Effector memory CD4-positive, alpha-beta T cell (primary cell): ENCODE data around the gene TSPEAR.
"Not testable (repeated sequence)": the region's sequence is repeated elsewhere in the genome, so short reads cannot be mapped to it uniquely, and the experiment has no call there.

Source experiments
- DNase-seq, 3 donors: peaks; one replicate each; pipeline ENCODE4 v3.0.0-alpha.2; 2020
- H3K27ac ChIP-seq: 2 replicates; pipeline ENCODE4 v1.7.0; 2013; ENCODE audit warnings: mild to moderate bottlenecking, low read length, moderate library complexity; ENCODE audit not compliant: insufficient read depth, poor library complexity, severe bottlenecking
- H3K27me3 ChIP-seq: replicated peaks from 2 replicates; pipeline ENCODE4 v1.7.0; 2013; ENCODE audit warnings: mild to moderate bottlenecking, low read length; ENCODE audit not compliant: insufficient read depth, control insufficient read depth, poor library complexity, severe bottlenecking
- H3K36me3 ChIP-seq: 2 replicates; pipeline ENCODE4 v1.7.0; 2013; ENCODE audit warnings: mild to moderate bottlenecking, low read length, moderate library complexity; ENCODE audit not compliant: control insufficient read depth, insufficient read depth
- H3K4me1 ChIP-seq: 2 replicates; pipeline ENCODE4 v1.7.0; 2013; ENCODE audit warnings: low read length, mild to moderate bottlenecking; ENCODE audit not compliant: control insufficient read depth, insufficient read depth, poor library complexity, severe bottlenecking
- H3K4me3 ChIP-seq: 2 replicates; pipeline ENCODE4 v1.7.0; 2013; ENCODE audit warnings: low read length, low read depth, mild to moderate bottlenecking; ENCODE audit not compliant: insufficient read depth, poor library complexity, severe bottlenecking
- H3K9me3 ChIP-seq: 2 replicates; pipeline ENCODE4 v1.7.0; 2013; ENCODE audit warnings: mild to moderate bottlenecking, low read length, moderate library complexity; ENCODE audit not compliant: control insufficient read depth

TSPEAR gene

GRCh38 chr21:44643741-44644310 is 67.5 kb downstream of the TSPEAR start:
- H3K9me3 ChIP-seq, result no peaks in the 10 kb centered on the region
- no peak overlapping the region for H3K4me3 ChIP-seq
- H3K27ac ChIP-seq, result no peak overlapping the region
- H3K36me3 ChIP-seq, result no peaks in the 10 kb centered on the region
- H3K4me1 ChIP-seq, result no peaks in the 10 kb centered on the region
- DNase-seq, result no peak
- no peaks in the 10 kb centered on the region for H3K27me3 ChIP-seq

DNA sequence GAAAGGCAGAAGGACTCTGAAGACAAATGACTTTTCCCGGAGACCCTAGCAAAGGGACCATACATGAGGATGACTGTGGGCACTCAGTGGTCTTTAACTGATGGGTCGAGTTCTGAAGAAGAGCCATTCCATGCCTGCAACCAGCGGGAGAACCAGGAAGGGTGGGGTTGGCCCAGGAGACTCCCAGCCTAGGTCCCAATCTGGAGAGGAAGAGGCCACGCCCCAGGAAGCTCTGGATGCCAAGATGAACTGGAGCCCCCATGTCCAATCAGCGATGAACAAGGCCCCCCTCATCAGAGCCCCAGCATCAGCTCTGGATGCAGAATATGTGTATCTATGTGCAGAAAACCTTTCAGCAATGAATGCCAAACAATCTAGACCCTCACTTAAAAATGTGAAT is 70.6 kb downstream of the TSPEAR start:
- H3K4me3 ChIP-seq, result no peak overlapping the region
- no peaks in the 10 kb centered on the region for H3K27me3 ChIP-seq
- no peaks in the 10 kb centered on the region for H3K36me3 ChIP-seq
- no peak for DNase-seq
- no peak overlapping the region for H3K27ac ChIP-seq
- no peaks in the 10 kb centered on the region for H3K9me3 ChIP-seq
- no peaks in the 10 kb centered on the region for H3K4me1 ChIP-seq

DNA sequence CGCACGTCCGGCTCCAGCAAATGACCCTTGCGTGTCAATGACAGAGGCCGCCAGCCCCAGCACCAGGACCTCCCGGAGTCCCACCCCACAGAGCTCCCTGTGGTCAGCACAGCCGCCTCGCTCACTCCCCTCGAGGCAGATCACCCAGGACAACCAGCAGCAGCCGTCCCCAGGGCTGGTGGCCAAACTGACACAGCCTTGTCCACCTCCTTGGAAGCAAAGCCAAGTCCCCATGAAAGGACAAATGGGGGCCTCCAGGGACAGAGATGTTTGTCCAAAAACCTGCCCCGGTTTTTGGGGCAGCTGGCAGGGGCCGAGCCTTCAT is 72.1 kb downstream of the TSPEAR start:
- no peak overlapping the region for H3K27ac ChIP-seq
- no peaks in the 10 kb centered on the region for H3K4me1 ChIP-seq
- H3K4me3 ChIP-seq, result no peak overlapping the region
- no peaks in the 10 kb centered on the region for H3K27me3 ChIP-seq
- no peaks in the 10 kb centered on the region for H3K9me3 ChIP-seq
- H3K36me3 ChIP-seq, result no peaks in the 10 kb centered on the region
- DNase-seq, result no peak

DNA sequence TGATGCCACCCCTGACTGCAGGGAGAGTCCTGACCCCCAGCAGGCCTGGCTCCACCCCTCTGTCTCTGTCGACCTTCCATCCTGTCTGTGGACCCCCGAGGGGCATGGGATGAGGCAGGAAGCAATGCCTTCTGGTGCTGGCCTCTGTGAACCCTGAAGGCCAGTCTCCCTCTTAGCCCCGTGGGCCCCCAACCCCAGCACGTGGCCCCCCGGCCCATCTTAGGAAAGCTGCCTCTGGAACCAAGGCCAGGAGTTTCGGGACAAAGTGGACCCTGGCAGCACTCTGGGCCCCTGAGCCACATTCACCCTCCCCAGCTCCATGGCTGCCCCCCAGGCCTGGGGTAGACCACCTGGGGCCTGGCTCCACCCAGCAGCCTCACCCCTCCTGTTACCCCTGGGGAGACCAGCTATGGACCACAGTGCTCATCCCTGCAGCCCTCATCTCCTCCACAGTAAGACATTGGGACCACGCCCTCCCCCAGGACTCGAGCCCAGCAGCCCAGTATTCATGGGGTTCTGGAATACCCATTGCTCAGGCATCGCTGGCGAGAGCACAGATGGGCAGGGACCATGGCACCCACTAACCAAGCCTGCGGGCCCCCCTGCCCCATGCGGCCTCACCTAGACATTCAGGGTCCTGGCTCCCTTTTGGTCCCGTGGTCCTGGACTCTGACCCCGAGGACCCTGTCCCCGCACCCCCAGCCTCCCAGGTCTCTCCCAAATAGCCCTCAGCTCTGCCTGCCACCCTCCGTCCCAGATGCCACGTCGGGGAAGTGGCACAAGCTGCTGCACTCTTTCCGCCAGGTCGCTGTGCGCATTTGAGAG is 72.7 kb downstream of the TSPEAR start:
- not testable (repeated sequence) for DNase-seq, H3K4me3 ChIP-seq, H3K4me1 ChIP-seq, H3K36me3 ChIP-seq, H3K27ac ChIP-seq, H3K27me3 ChIP-seq, H3K9me3 ChIP-seq

DNA sequence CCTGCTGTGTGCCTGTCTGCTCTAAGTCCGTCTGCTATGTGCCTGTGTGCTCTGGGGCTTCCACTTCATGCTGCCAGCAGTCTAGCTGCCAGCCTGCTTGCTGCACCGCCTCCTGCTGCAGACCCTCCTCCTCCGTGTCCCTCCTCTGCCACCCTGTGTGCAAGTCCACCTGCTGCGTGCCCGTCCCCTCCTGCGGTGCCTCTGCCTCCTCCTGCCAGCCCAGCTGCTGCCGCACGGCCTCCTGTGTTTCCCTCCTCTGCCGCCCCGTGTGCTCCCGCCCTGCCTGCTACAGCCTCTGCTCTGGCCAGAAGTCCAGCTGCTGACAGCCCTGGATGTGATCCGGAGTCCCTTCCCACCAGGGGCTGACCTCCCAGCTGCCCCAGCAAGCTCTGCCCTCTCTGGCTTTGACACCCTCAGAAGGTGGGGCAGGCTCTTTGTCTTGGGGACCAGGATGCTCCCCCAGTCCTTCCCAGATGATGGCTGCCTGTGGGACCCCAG is 73.5 kb downstream of the TSPEAR start:
- not testable (repeated sequence) for H3K27ac ChIP-seq, H3K27me3 ChIP-seq, DNase-seq, H3K36me3 ChIP-seq, H3K4me1 ChIP-seq, H3K9me3 ChIP-seq, H3K4me3 ChIP-seq

DNA sequence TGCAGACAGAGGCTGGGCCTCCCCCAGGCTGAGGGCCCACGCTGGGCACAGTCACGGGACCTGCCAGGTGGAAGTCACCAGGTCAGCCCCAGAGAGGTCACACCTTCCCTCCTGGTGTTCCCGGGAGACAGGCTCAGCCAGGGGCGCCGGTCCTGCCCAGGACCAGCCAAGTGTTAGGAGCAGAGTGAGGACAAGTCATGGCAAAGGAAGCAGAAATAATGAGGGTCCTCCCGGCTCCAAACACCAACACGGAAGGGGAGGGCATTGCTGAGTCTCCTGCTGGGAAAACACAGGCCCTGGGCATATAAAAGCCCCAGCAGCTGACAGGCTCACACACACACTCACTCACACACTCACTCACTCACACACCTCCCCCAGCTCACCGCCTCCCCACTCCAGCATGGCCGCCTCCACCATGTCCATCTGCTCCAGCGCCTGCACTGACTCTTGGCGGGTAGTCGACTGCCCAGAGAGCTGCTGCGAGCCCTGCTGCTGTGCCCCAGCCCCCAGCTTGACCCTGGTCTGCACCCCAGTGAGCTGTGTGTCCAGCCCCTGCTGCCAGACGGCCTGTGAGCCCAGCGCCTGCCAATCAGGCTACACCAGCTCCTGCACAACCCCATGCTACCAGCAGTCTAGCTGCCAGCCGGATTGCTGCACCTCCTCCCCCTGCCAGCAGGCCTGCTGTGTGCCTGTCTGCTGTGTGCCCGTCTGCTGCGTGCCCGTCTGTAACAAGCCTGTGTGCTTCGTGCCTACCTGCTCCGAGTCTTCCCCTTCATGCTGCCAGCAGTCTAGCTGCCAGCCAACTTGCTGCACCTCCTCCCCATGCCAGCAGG is 74.1 kb downstream of the TSPEAR start, which contains the start of gene KRTAP10-10:
KRTAP10-10 (plus strand) TSS at position 339 of the 833 bp plus-strand sequence; CDS start at position 401, 62 bp downstream.
- H3K36me3 ChIP-seq, result no peaks in the 10 kb centered on the region
- no peaks in the 10 kb centered on the region for H3K4me1 ChIP-seq
- no peaks in the 10 kb centered on the region for H3K27me3 ChIP-seq
- no peaks in the 10 kb centered on the region for H3K9me3 ChIP-seq
- H3K27ac ChIP-seq, result no peak within 1 kb of the TSS
- DNase-seq, result no peak
- no peak within 1 kb of the TSS for H3K4me3 ChIP-seq

GRCh38 chr21:44636209-44637017 is 75.0 kb downstream of the TSPEAR start:
- Histone ChIP-seq H3K27ac (no peak overlapping the region), H3K9me3 (peaks cover 4% of the 10 kb centered on the region), H3K4me3 (no peak overlapping the region), H3K4me1 (no peaks in the 10 kb centered on the region), H3K27me3 (no peaks in the 10 kb centered on the region), H3K36me3 (no peaks in the 10 kb centered on the region)
- no peak for DNase-seq

- Histone ChIP-seq H3K27me3 (no peaks in the 10 kb centered on the region), H3K27ac (no peak overlapping the region), H3K9me3 (peaks cover 17% of the 10 kb centered on the region), H3K4me1 (peaks cover 18% of the 10 kb centered on the region), H3K36me3 (no peaks in the 10 kb centered on the region), H3K4me3 (no peak overlapping the region)
- DNase-seq, result no peak
Observed at GRCh38 chr21:44632067-44632466, 79.3 kb downstream of the TSPEAR start.

DNA sequence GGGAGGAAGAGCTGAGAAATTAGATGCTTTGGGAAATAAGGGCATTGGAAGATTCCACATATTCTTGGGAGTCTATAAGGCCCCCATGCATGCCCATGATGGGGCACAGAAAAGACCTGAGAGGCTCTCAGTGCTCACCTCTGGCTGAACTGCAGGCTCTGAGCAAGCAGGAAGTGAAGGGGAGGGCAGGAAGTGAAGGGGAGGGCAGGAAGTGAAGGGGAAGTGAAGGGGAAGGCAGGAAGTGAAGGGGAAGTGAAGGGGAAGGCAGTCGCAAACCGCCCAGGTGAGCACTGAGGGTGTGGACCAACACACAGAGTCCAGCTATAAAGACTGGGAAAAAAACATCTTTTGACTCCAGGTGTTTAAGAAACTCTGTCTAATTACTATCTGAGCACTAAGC is 80.9 kb downstream of the TSPEAR start:
- no peak overlapping the region for H3K27ac ChIP-seq
- peaks cover 18% of the 10 kb centered on the region for H3K4me1 ChIP-seq
- DNase-seq, result no peak

More for the DNA sequence above, 80.9 kb downstream of the TSPEAR start:
- H3K4me3 ChIP-seq, result no peak overlapping the region
- H3K9me3 ChIP-seq, result peaks cover 17% of the 10 kb centered on the region
- no peaks in the 10 kb centered on the region for H3K27me3 ChIP-seq
- no peaks in the 10 kb centered on the region for H3K36me3 ChIP-seq
